ENCODE results near the gene CAB39. TPM values are rescaled to one million over a fixed set of nuclear protein-coding genes. Genes with fewer than 3 reads are reported as not detected.
A peak's percentile ranks its signal among the peaks of the same experiment; 100 is the strongest.

CAB39 gene
- total RNA-seq, 2 donors from 2014 or later = 130 to 149 TPM

DNA sequence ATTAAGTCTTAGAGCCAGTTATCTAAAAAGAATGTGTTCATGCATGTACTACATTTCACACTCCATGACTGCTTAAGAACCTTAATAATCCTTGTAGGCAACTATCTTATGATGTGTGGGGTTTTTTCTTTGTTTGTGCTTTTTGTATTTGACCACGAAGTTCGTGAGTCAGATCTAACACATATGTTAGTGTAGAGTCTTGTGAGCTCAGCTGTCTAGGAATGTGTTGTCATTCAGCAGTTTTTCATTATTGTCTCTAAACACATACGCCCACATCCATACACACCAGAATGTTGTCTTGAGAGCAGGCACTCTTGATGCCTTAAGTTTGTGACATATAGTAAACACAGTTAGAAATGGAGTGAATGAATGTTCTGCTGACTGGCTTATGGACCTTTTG, 38.4 kb downstream of the CAB39 start:
- Mint-ChIP-seq H3K36me3 (ENCODE audit: insufficient read depth in 2 of 2) (peaks cover 17 to 23% of the 10 kb centered on the region in 2 donors), H3K27me3 (ENCODE audit: low read depth) (no peaks in the 10 kb centered on the region), H3K4me1 (ENCODE audit: low read depth) (peaks cover 84% of the 10 kb centered on the region), H3K27ac (peak overlapping the region; percentile 55), H3K9me3 (peaks cover 1 to 2% of the 10 kb centered on the region in 2 donors), H3K4me3 (peak overlapping the region in 1 of 2 donors; percentile 41)
- ATAC-seq (replicated peaks in 1 of 2) (peak; percentile 95 to 96), DNase-seq (peak; percentile 33)

DNA sequence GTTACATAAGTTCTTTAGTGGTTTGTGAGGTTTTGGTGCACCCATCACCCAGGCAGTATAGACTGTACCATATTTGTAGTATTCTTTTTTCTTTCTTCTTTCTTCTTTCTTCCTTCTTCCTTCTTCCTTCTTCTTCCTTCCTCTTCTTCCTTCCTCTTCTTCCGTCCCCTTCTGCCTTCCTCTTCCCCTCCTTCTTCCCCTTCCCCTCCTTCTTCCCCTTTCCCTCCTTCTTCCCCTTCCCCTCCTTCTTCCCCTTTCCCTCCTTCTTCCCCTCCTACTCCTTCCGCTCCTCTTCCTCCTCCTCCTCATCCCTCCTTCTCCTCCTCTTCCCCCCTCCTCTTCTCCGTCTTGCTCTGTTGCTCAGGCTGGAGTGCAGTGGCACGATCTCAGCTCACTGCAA, 41.6 kb downstream of the CAB39 start:
- Mint-ChIP-seq H3K27me3 (ENCODE audit: low read depth) (no peaks in the 10 kb centered on the region), H3K9me3 (peaks cover 1 to 2% of the 10 kb centered on the region in 2 donors), H3K4me3 (no peak overlapping the region), H3K36me3 (ENCODE audit: insufficient read depth in 2 of 2) (peaks cover 9 to 25% of the 10 kb centered on the region in 2 donors), H3K27ac (no peak overlapping the region), H3K4me1 (ENCODE audit: low read depth) (peaks cover 91% of the 10 kb centered on the region)
- ATAC-seq (replicated peaks in 1 of 2) (no peak), DNase-seq (no peak)

DNA sequence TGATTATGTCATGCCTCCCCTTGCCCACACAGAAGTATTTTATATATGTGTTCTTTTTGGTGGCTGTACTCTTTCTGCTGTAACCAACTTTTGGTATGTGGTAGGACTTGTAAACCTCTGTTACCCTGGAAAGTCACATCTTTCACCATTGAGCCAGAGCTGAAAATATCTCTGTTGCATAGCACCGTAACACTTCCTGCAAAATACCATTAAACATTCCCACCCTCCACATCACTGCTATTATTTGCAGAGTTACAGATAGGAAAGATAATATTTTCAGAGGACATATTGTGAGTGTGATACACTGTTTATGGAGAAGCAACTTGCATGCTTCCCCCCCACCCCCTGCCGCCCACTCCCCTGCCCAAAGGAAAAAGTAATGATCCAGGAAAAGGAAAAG, 44.8 kb downstream of the CAB39 start:
- H3K9me3 Mint-ChIP-seq = peaks cover 1 to 2% of the 10 kb centered on the region in 2 donors
- H3K4me3 Mint-ChIP-seq = peak overlapping the region in 1 of 2 donors; percentile 28
- H3K36me3 Mint-ChIP-seq (ENCODE audit: insufficient read depth in 2 of 2) = peaks cover 9 to 35% of the 10 kb centered on the region in 2 donors
- no peak overlapping the region for H3K27ac Mint-ChIP-seq
- peaks cover 85% of the 10 kb centered on the region for H3K4me1 Mint-ChIP-seq (ENCODE audit: low read depth)
- ATAC-seq (replicated peaks in 1 of 2) = no peak
- no peak for DNase-seq
- no peaks in the 10 kb centered on the region for H3K27me3 Mint-ChIP-seq (ENCODE audit: low read depth)

- peaks cover 6 to 39% of the 10 kb centered on the region in 2 donors for H3K36me3 Mint-ChIP-seq (ENCODE audit: insufficient read depth in 2 of 2)
- no peak for DNase-seq
- H3K27ac Mint-ChIP-seq = peak overlapping the region; percentile 88
- H3K27me3 Mint-ChIP-seq (ENCODE audit: low read depth) = no peaks in the 10 kb centered on the region
- peaks cover 79% of the 10 kb centered on the region for H3K4me1 Mint-ChIP-seq (ENCODE audit: low read depth)
- H3K4me3 Mint-ChIP-seq = peak overlapping the region; percentile 9 to 71
- peaks cover 1 to 2% of the 10 kb centered on the region in 2 donors for H3K9me3 Mint-ChIP-seq
- peak; percentile 51 to 59 for ATAC-seq (replicated peaks in 1 of 2)
Observed at GRCh38 chr2:230758566-230759480, 46.2 kb downstream of the CAB39 start.

- H3K9me3 Mint-ChIP-seq = peaks cover 1 to 2% of the 10 kb centered on the region in 2 donors
- no peaks in the 10 kb centered on the region for H3K27me3 Mint-ChIP-seq (ENCODE audit: low read depth)
- no peak for DNase-seq
- peaks cover 6 to 42% of the 10 kb centered on the region in 2 donors for H3K36me3 Mint-ChIP-seq (ENCODE audit: insufficient read depth in 2 of 2)
- peak in 1 of 2 donors; percentile 37 for ATAC-seq (replicated peaks in 1 of 2)
- H3K4me1 Mint-ChIP-seq (ENCODE audit: low read depth) = peaks cover 71% of the 10 kb centered on the region
- no peak overlapping the region for H3K4me3 Mint-ChIP-seq
- H3K27ac Mint-ChIP-seq = peak overlapping the region; percentile 88
Observed at GRCh38 chr2:230759481-230760167, 47.0 kb downstream of the CAB39 start.

- Mint-ChIP-seq H3K4me3 (no peak overlapping the region), H3K27ac (no peak overlapping the region), H3K4me1 (ENCODE audit: low read depth) (peaks cover 71% of the 10 kb centered on the region), H3K27me3 (ENCODE audit: low read depth) (no peaks in the 10 kb centered on the region), H3K36me3 (ENCODE audit: insufficient read depth in 2 of 2) (peaks cover 9 to 60% of the 10 kb centered on the region in 2 donors), H3K9me3 (no peaks in the 10 kb centered on the region)
- ATAC-seq (replicated peaks in 1 of 2) (no peak), DNase-seq (no peak)
Observed at GRCh38 chr2:230761704-230762103, 49.1 kb downstream of the CAB39 start.

- peaks cover 71% of the 10 kb centered on the region for H3K4me1 Mint-ChIP-seq (ENCODE audit: low read depth)
- ATAC-seq (replicated peaks in 1 of 2) = peak; percentile 68 to 77
- peaks cover 11 to 67% of the 10 kb centered on the region in 2 donors for H3K36me3 Mint-ChIP-seq (ENCODE audit: insufficient read depth in 2 of 2)
Observed at GRCh38 chr2:230762317-230762896, 49.8 kb downstream of the CAB39 start.

GRCh38 chr2:230764346-230764745, 51.7 kb downstream of the CAB39 start:
- Mint-ChIP-seq H3K27me3 (ENCODE audit: low read depth) (no peaks in the 10 kb centered on the region), H3K4me1 (ENCODE audit: low read depth) (peaks cover 71% of the 10 kb centered on the region), H3K36me3 (ENCODE audit: insufficient read depth in 2 of 2) (peaks cover 18 to 75% of the 10 kb centered on the region in 2 donors), H3K9me3 (no peaks in the 10 kb centered on the region), H3K27ac (no peak overlapping the region), H3K4me3 (no peak overlapping the region)
- ATAC-seq (replicated peaks in 1 of 2) = no peak
- no peak for DNase-seq

More at GRCh38 chr2:230762317-230762896, 49.8 kb downstream of the CAB39 start:
- H3K4me3 Mint-ChIP-seq = no peak overlapping the region
- H3K27ac Mint-ChIP-seq = no peak overlapping the region
- DNase-seq = peak; percentile 32 to 42
- no peaks in the 10 kb centered on the region for H3K27me3 Mint-ChIP-seq (ENCODE audit: low read depth)
- no peaks in the 10 kb centered on the region for H3K9me3 Mint-ChIP-seq

- H3K4me1 Mint-ChIP-seq (ENCODE audit: low read depth) = peaks cover 73% of the 10 kb centered on the region
- H3K36me3 Mint-ChIP-seq (ENCODE audit: insufficient read depth in 2 of 2) = peaks cover 20 to 70% of the 10 kb centered on the region in 2 donors
- H3K27ac Mint-ChIP-seq = peak overlapping the region; percentile 77
- no peaks in the 10 kb centered on the region for H3K9me3 Mint-ChIP-seq
- peak in 1 of 2 donors; percentile 28 for ATAC-seq (replicated peaks in 1 of 2)
- no peak overlapping the region for H3K4me3 Mint-ChIP-seq
- DNase-seq = no peak
- H3K27me3 Mint-ChIP-seq (ENCODE audit: low read depth) = no peaks in the 10 kb centered on the region
Observed at GRCh38 chr2:230765611-230766300, 53.1 kb downstream of the CAB39 start.

DNA sequence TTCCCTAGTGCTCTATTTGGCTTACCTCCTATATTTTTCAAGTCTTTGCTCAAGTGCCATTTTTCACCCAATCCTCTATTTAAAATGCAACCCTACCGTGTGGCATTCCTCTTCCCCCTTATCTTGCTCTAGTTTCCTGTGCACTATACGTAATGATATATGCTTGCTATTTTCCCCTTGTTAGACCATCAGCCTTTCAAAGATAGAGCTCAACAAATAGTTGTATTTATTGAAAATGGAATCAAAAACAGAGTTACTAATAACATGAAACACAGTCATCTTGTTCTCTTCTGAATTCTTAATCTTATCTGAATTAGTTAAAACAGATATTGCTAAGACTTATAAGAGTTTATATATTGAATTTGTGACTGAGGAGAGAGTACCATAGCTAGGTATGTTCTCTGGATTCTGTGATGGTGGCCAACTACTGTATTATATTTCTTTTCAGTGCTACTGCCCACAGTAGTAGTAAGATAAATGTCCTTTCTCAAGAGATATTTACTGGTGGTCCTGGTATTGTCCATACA, 55.3 kb downstream of the CAB39 start:
- Mint-ChIP-seq H3K27ac (peak overlapping the region; percentile 61), H3K36me3 (ENCODE audit: insufficient read depth in 2 of 2) (peaks cover 19 to 67% of the 10 kb centered on the region in 2 donors), H3K27me3 (ENCODE audit: low read depth) (no peaks in the 10 kb centered on the region), H3K9me3 (no peaks in the 10 kb centered on the region), H3K4me3 (peak overlapping the region in 1 of 2 donors; percentile 28), H3K4me1 (ENCODE audit: low read depth) (peaks cover 79% of the 10 kb centered on the region)
- DNase-seq (no peak), ATAC-seq (replicated peaks in 1 of 2) (peak; percentile 49 to 56)

DNA sequence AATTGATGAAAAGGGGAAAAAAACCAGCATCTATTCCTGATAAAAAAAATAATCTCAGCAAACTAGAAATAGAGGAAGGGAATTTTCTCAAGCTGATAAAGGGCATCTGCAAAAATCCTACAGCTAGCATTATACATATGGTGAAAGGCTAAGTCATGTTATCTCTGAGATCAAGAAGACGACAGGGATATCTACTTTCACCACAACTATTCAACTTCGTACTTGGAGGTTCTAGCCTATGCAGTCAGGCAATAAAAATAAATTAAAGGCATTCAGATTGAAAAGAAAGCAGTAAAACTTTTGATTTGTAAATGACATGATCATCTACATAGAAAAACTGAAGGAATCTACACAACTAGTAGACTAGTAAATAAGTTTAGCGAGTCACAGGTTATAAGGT, 58.2 kb downstream of the CAB39 start:
- Mint-ChIP-seq H3K4me3 (peak overlapping the region in 1 of 2 donors; percentile 62), H3K27me3 (ENCODE audit: low read depth) (no peaks in the 10 kb centered on the region), H3K4me1 (ENCODE audit: low read depth) (peaks cover 89% of the 10 kb centered on the region), H3K36me3 (ENCODE audit: insufficient read depth in 2 of 2) (peaks cover 19 to 62% of the 10 kb centered on the region in 2 donors), H3K27ac (peak overlapping the region; percentile 86), H3K9me3 (no peaks in the 10 kb centered on the region)
- DNase-seq (no peak), ATAC-seq (replicated peaks in 1 of 2) (peak in 1 of 2 donors; percentile 41)

- Mint-ChIP-seq H3K4me1 (ENCODE audit: low read depth) (peaks cover 85% of the 10 kb centered on the region), H3K36me3 (ENCODE audit: insufficient read depth in 2 of 2) (peaks cover 19 to 51% of the 10 kb centered on the region in 2 donors), H3K9me3 (no peaks in the 10 kb centered on the region), H3K27ac (no peak overlapping the region), H3K27me3 (ENCODE audit: low read depth) (no peaks in the 10 kb centered on the region), H3K4me3 (peak overlapping the region in 1 of 2 donors; percentile 23)
- ATAC-seq (replicated peaks in 1 of 2) (no peak), DNase-seq (no peak)
Observed at GRCh38 chr2:230772156-230772555, 59.5 kb downstream of the CAB39 start.
